ENCODE measurements around the gene RASGRP3.

The RASGRP3 gene

GRCh38 chr2:33511141-33511540 lies 34.7 kb downstream of the RASGRP3 start:
- H3F3A ChIP-seq (ENCODE audit: insufficient read depth, low read length): no peaks in the 10 kb centered on the region
- DNase-seq: no peak
- no peaks in the 10 kb centered on the region for H3K27me3 ChIP-seq (replicated peaks; ENCODE audit: insufficient read depth, low read length)
- no peak overlapping the region for H3K4me3 ChIP-seq (ENCODE audit: low read length)
- TF ChIP-seq EZH2phosphoT487 (IDR thresholded peaks at IDR 0.05; ENCODE audit: low read length) (no peak), CTCF (IDR thresholded peaks at IDR 0.05; ENCODE audit: low read length) (no peak), EZH2 (optimal IDR thresholded peaks at IDR 0.05; ENCODE audit: low read depth, low read length) (no peak)
- H2AFZ ChIP-seq (ENCODE audit: low read length): no peak overlapping the region
- H3K9me2 ChIP-seq (replicated peaks; ENCODE audit: insufficient read depth, low read length): no peaks in the 10 kb centered on the region
- peaks cover 76% of the 10 kb centered on the region for H3K79me2 ChIP-seq (ENCODE audit: low read length)
- H3K9ac ChIP-seq (ENCODE audit: low read length): no peak overlapping the region
- peaks cover 25% of the 10 kb centered on the region for H3K4me1 ChIP-seq (ENCODE audit: low read length)
- 0 out of 2 replicates have a peak overlapping the region, but pooled peaks have one; percentile 3 for H3K4me2 ChIP-seq (ENCODE audit: low read depth, low read length)
- no peaks in the 10 kb centered on the region for H4K20me1 ChIP-seq (ENCODE audit: insufficient read depth, low read length)
- H3K27ac ChIP-seq (ENCODE audit: low read length): peak overlapping the region; percentile 46; the same call in 1 of the 2 replicates
- peaks cover 5% of the 10 kb centered on the region for H3K36me3 ChIP-seq (replicated peaks; ENCODE audit: insufficient read depth, low read length)
- no peaks in the 10 kb centered on the region for H3K9me3 ChIP-seq (replicated peaks; ENCODE audit: insufficient read depth, low read length)

DNA sequence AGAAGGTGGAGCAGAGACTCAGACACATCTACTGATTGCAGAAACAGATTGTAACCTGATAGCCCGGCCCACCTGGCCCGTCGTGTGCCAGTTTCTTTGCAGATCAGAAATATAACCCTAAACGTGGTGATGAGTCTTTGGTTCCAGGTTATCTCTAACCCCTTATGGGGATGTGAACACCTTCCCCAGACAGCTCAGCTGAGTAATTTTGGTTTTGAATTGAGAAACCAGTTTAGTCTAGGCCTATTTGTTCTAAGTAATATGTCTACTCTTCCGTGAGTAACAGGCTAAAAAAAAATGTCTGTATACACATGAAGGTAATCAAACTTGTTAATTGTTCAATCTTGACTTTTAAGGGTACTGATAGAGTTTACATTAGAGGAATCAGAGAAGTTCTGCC lies 35.7 kb downstream of the RASGRP3 start:
- H2AFZ ChIP-seq (ENCODE audit: low read length): no peak overlapping the region
- no peaks in the 10 kb centered on the region for H3K9me2 ChIP-seq (replicated peaks; ENCODE audit: insufficient read depth, low read length)
- TF ChIP-seq EZH2phosphoT487 (IDR thresholded peaks at IDR 0.05; ENCODE audit: low read length) (no peak), EZH2 (optimal IDR thresholded peaks at IDR 0.05; ENCODE audit: low read depth, low read length) (no peak), CTCF (IDR thresholded peaks at IDR 0.05; ENCODE audit: low read length) (no peak)
- no peak overlapping the region for H3K4me2 ChIP-seq (ENCODE audit: low read depth, low read length)
- H3K9me3 ChIP-seq (replicated peaks; ENCODE audit: insufficient read depth, low read length): no peaks in the 10 kb centered on the region
- H3K4me1 ChIP-seq (ENCODE audit: low read length): peaks cover 25% of the 10 kb centered on the region
- H3K36me3 ChIP-seq (replicated peaks; ENCODE audit: insufficient read depth, low read length): peaks cover 5% of the 10 kb centered on the region
- H4K20me1 ChIP-seq (ENCODE audit: insufficient read depth, low read length): no peaks in the 10 kb centered on the region
- peaks cover 66% of the 10 kb centered on the region for H3K79me2 ChIP-seq (ENCODE audit: low read length)
- H3K27me3 ChIP-seq (replicated peaks; ENCODE audit: insufficient read depth, low read length): no peaks in the 10 kb centered on the region
- no peak overlapping the region for H3K4me3 ChIP-seq (ENCODE audit: low read length)
- peak; percentile 35 for DNase-seq
- H3K27ac ChIP-seq (ENCODE audit: low read length): peak overlapping the region; percentile 46; the same call in 1 of the 2 replicates
- no peaks in the 10 kb centered on the region for H3F3A ChIP-seq (ENCODE audit: insufficient read depth, low read length)
- no peak overlapping the region for H3K9ac ChIP-seq (ENCODE audit: low read length)

- TF ChIP-seq EZH2phosphoT487 (IDR thresholded peaks at IDR 0.05; ENCODE audit: low read length) (no peak), CTCF (IDR thresholded peaks at IDR 0.05; ENCODE audit: low read length) (no peak), EZH2 (optimal IDR thresholded peaks at IDR 0.05; ENCODE audit: low read depth, low read length) (no peak)
- no peaks in the 10 kb centered on the region for H3K27me3 ChIP-seq (replicated peaks; ENCODE audit: insufficient read depth, low read length)
- no peak overlapping the region for H3K4me3 ChIP-seq (ENCODE audit: low read length)
- no peak overlapping the region for H2AFZ ChIP-seq (ENCODE audit: low read length)
- H3K79me2 ChIP-seq (ENCODE audit: low read length): peaks cover 53% of the 10 kb centered on the region
- no peak overlapping the region for H3K9ac ChIP-seq (ENCODE audit: low read length)
- no peak overlapping the region for H3K27ac ChIP-seq (ENCODE audit: low read length)
- H4K20me1 ChIP-seq (ENCODE audit: insufficient read depth, low read length): no peaks in the 10 kb centered on the region
- DNase-seq: no peak
- no peak overlapping the region for H3K4me2 ChIP-seq (ENCODE audit: low read depth, low read length)
- peaks cover 10% of the 10 kb centered on the region for H3K36me3 ChIP-seq (replicated peaks; ENCODE audit: insufficient read depth, low read length)
- no peaks in the 10 kb centered on the region for H3K9me3 ChIP-seq (replicated peaks; ENCODE audit: insufficient read depth, low read length)
- no peaks in the 10 kb centered on the region for H3K9me2 ChIP-seq (replicated peaks; ENCODE audit: insufficient read depth, low read length)
- no peaks in the 10 kb centered on the region for H3F3A ChIP-seq (ENCODE audit: insufficient read depth, low read length)
- peaks cover 16% of the 10 kb centered on the region for H3K4me1 ChIP-seq (ENCODE audit: low read length)
Observed at GRCh38 chr2:33513480-33513879, 37.0 kb downstream of the RASGRP3 start.
